Measurements from ENCODE around the gene ALPG. TPM values are rescaled to one million over a fixed set of nuclear protein-coding genes. Genes with fewer than 3 reads are reported as not detected.

Gene ALPG
- total and polyA plus RNA-seq, 9 of the 15 experiments (the other 6 are each of a cell fraction or from before 2014, with no cell fraction given): not detected

DNA sequence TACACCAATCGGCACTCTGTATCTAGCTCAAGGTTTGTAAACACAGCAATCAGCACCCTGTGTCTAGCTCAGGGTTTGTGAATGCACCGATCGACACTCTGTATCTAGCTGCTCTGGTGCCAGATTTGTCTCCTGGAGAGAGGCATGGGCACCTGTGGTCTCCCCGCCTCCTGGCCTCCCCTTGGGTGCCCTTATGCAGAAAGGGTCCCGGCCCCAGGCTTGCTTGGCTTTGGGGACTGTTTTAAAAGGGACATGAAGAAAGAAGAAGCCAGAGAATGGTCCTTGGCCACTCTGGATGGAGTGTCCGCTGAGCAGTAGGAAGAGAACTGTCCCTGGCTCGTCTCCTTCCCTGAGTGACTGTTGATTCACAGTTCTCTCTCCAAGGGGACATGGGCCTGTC lies 39.6 kb upstream of the ALPG start (continued):
- TF ChIP-seq JUND (IDR thresholded peaks at IDR 0.05; ENCODE audit: borderline replicate concordance, low read depth, low read length): no peak
- no peak for TF ChIP-seq JUND (tag; IDR thresholded peaks at IDR 0.05; ENCODE audit: borderline replicate concordance, low read depth, low read length)
- TF ChIP-seq ZNF384 (IDR thresholded peaks at IDR 0.05; ENCODE audit: low read depth, low read length): no peak
- TF ChIP-seq FOXK2 (conservative IDR thresholded peaks at IDR 0.05 in 1 of 2, IDR thresholded peaks at IDR 0.05 in 1 of 2; ENCODE audit: low read depth in 2 of 2): no peak
- no peak for TF ChIP-seq ZNF644 (tag; IDR thresholded peaks at IDR 0.05; ENCODE audit: low read depth)
- no peak for TF ChIP-seq ZNF668 (CRISPR knock-in tag; IDR thresholded peaks at IDR 0.05)
- TF ChIP-seq HNRNPLL (IDR thresholded peaks at IDR 0.05; ENCODE audit: low read depth, low read length, poor library complexity, severe bottlenecking): no peak

DNA sequence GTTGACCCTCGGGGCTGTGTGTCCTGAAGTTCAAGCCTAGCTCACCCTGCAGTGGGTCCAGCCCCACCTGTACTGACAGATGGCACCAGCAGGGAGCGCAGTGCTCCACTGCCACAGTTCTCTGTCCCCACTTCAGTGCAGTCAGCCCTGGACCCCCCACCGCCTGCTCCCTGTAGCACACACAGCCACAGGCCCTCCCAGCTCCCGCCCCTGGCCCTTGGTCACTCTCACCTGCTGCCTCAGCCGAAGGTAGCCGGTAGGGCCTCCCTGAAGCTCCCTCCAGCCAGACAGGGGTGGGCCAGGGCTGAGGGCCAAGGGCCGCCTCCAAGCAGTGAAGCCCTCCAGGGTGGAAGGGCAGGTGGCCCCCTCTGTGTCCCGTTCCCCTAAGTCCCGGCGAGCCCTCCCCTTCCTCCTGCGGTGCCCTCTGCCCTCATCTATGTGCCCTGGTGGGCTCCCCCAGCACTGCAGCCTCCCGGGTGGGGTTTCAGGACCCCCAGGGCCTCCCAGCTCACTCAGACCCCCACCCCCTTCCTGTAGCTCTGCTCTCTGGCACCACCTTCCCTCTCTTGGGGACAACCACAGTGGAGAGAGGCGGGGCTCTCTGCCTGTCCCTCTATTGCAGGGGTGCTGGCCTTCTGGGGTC lies 38.9 kb upstream of the ALPG start:
- CTCF ChIA-PET (ENCODE audit: low intra/inter-chr PET ratio): interaction anchor here (0.6 kb wide), 1 partner anchor 28 kb away, joined by 3 read pairs; no protein-coding TSS in a partner anchor
- Histone ChIP-seq H3K4me3 (no peak overlapping the region), H3K79me2 (ENCODE audit: control insufficient read depth, insufficient read depth, low read length) (no peaks in the 10 kb centered on the region), H4K20me1 (replicated peaks; ENCODE audit: control insufficient read depth, insufficient read depth, low read length) (no peaks in the 10 kb centered on the region), H3K9me1 (ENCODE audit: control insufficient read depth, insufficient read depth, low read length) (no peaks in the 10 kb centered on the region), H2AFZ (ENCODE audit: low read depth, low read length) (no peak overlapping the region), H3K27ac (ENCODE audit: extremely low read depth, low read depth, low read length) (no peak overlapping the region), H3K27me3 (ENCODE audit: control insufficient read depth in 2 of 2, insufficient read depth in 2 of 2, low read length in 2 of 2) (peaks cover 0 to 15% of the 10 kb centered on the region in 2 experiments; a peak in 1 of 5 replicates), H3K36me3 (ENCODE audit: control insufficient read depth, insufficient read depth, low read length) (no peaks in the 10 kb centered on the region), H3K9ac (ENCODE audit: insufficient read depth in 1 of 2, low read depth in 2 of 2, low read length in 2 of 2) (no peak overlapping the region), H3K4me2 (ENCODE audit: insufficient read depth, low read length) (no peak overlapping the region), H3K4me1 (replicated peaks in 1 of 2; ENCODE audit: control insufficient read depth in 2 of 2, insufficient read depth in 2 of 2, low read length in 2 of 2) (peaks cover 0 to 6% of the 10 kb centered on the region in 2 experiments; a peak in 1 of 5 replicates), H3K9me3 (replicated peaks; ENCODE audit: control insufficient read depth, insufficient read depth, low read depth, low read length) (no peaks in the 10 kb centered on the region)
- FAIRE-seq: no peak
- peak; percentile 18 to 38 (median 35) for DNase-seq (ENCODE audit: extremely low read depth in 1 of 4, low spot score in 3 of 4)
- peak; percentile 77 for ATAC-seq
- WGBS (ENCODE audit: insufficient coverage, low coverage, missing lambda C conversion rate): 3% methylated on average over 6 of the region's 13 CpGs
- POLR2A ChIA-PET: no interaction called here
- intact Hi-C loops (cut with micrococcal nuclease): loop anchor here (5.0 kb wide), 1 partner anchor 75 kb away; no protein-coding TSS in a partner anchor
- no TSS peak for BruUV-seq (replicated peaks)
- in situ Hi-C loops (cut with MboI): no loop called here
- no peak for TF ChIP-seq CTBP1 (IDR thresholded peaks at IDR 0.05; ENCODE audit: borderline replicate concordance)
- TF ChIP-seq, protein P1, sequence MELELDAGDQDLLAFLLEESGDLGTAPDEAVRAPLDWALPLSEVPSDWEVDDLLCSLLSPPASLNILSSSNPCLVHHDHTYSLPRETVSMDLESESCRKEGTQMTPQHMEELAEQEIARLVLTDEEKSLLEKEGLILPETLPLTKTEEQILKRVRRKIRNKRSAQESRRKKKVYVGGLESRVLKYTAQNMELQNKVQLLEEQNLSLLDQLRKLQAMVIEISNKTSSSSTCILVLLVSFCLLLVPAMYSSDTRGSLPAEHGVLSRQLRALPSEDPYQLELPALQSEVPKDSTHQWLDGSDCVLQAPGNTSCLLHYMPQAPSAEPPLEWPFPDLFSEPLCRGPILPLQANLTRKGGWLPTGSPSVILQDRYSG (tag; conservative IDR thresholded peaks at IDR 0.05; ENCODE audit: low read depth): no peak
- TF ChIP-seq, protein P2, sequence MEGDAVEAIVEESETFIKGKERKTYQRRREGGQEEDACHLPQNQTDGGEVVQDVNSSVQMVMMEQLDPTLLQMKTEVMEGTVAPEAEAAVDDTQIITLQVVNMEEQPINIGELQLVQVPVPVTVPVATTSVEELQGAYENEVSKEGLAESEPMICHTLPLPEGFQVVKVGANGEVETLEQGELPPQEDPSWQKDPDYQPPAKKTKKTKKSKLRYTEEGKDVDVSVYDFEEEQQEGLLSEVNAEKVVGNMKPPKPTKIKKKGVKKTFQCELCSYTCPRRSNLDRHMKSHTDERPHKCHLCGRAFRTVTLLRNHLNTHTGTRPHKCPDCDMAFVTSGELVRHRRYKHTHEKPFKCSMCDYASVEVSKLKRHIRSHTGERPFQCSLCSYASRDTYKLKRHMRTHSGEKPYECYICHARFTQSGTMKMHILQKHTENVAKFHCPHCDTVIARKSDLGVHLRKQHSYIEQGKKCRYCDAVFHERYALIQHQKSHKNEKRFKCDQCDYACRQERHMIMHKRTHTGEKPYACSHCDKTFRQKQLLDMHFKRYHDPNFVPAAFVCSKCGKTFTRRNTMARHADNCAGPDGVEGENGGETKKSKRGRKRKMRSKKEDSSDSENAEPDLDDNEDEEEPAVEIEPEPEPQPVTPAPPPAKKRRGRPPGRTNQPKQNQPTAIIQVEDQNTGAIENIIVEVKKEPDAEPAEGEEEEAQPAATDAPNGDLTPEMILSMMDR (IDR thresholded peaks at IDR 0.05 in 2 of 3, conservative IDR thresholded peaks at IDR 0.05 in 1 of 3; ENCODE audit: insufficient read depth in 2 of 3, low read depth in 1 of 3, low read length in 3 of 3): peak; percentile 24 to 51 (median 36); a peak in 5 of 6 replicates
- no peak for TF ChIP-seq ESRRA (IDR thresholded peaks at IDR 0.05; ENCODE audit: borderline replicate concordance, low read depth)
- no peak for TF ChIP-seq MEIS2 (IDR thresholded peaks at IDR 0.05; ENCODE audit: partially characterized antibody)
- TF ChIP-seq, protein P3, sequence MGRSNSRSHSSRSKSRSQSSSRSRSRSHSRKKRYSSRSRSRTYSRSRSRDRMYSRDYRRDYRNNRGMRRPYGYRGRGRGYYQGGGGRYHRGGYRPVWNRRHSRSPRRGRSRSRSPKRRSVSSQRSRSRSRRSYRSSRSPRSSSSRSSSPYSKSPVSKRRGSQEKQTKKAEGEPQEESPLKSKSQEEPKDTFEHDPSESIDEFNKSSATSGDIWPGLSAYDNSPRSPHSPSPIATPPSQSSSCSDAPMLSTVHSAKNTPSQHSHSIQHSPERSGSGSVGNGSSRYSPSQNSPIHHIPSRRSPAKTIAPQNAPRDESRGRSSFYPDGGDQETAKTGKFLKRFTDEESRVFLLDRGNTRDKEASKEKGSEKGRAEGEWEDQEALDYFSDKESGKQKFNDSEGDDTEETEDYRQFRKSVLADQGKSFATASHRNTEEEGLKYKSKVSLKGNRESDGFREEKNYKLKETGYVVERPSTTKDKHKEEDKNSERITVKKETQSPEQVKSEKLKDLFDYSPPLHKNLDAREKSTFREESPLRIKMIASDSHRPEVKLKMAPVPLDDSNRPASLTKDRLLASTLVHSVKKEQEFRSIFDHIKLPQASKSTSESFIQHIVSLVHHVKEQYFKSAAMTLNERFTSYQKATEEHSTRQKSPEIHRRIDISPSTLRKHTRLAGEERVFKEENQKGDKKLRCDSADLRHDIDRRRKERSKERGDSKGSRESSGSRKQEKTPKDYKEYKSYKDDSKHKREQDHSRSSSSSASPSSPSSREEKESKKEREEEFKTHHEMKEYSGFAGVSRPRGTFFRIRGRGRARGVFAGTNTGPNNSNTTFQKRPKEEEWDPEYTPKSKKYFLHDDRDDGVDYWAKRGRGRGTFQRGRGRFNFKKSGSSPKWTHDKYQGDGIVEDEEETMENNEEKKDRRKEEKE (IDR thresholded peaks at IDR 0.05; ENCODE audit: borderline replicate concordance in 1 of 2, control insufficient read depth in 1 of 2, low read depth in 2 of 2, low read length in 1 of 2): no peak
